ENCODE data around the gene MRGPRD.

DNA sequence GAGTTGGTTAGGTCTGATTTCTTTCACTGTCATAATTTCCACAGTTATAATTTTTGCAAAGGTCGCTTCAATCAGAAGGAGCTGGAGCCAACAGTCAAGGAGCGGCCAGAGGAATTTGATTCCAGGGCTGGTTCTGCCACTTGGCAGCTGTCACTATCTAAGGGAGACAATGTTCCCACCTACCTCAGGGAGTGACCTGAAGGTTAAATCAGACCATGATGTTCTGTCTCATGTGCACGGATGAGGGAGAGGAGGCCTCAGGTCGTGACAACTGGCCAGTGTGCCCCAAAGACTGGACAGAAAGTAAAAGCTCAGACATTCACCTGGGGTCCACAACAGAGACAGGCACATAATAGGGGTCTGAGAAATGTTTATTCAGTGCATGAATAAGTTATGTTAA is 7.6 kb downstream of the MRGPRD start:
- TF ChIP-seq EZH2phosphoT487 (IDR thresholded peaks at IDR 0.05; ENCODE audit: low read length) (no peak), CTCF (IDR thresholded peaks at IDR 0.05; ENCODE audit: low read length) (no peak), EZH2 (optimal IDR thresholded peaks at IDR 0.05; ENCODE audit: low read depth, low read length) (no peak)
